ENCODE results near the gene MAPKAPK2. TPM values are rescaled to one million over a fixed set of nuclear protein-coding genes. Genes with fewer than 3 reads are reported as not detected.

Gene MAPKAPK2
- total and polyA plus RNA-seq, 8 donors, result 53.1 to 113 (median 61.8) TPM

GRCh38 chr1:206676499-206676898 is 8.2 kb upstream of the MAPKAPK2 start:
- Histone ChIP-seq H3K9me3 (no peaks in the 10 kb centered on the region), H3K4me3 (no peak overlapping the region), H3K36me3 (no peaks in the 10 kb centered on the region), H3K27me3 (no peaks in the 10 kb centered on the region), H3K27ac (no peak overlapping the region), H3K4me1 (peaks cover 20 to 56% of the 10 kb centered on the region in 2 donors)
- TF ChIP-seq CTCF (IDR thresholded peaks at IDR 0.05), result no peak
- DNase-seq (no peak), ATAC-seq (no peak)
- intact Hi-C loops (cut with DNase I), result no loop called here

GRCh38 chr1:206678490-206678889 is 6.2 kb upstream of the MAPKAPK2 start:
- no peak for ATAC-seq
- Histone ChIP-seq H3K36me3 (no peaks in the 10 kb centered on the region), H3K27ac (no peak overlapping the region), H3K4me1 (peaks cover 13 to 39% of the 10 kb centered on the region in 2 donors), H3K9me3 (no peaks in the 10 kb centered on the region), H3K27me3 (no peaks in the 10 kb centered on the region), H3K4me3 (no peak overlapping the region)
- intact Hi-C loops (cut with DNase I), result no loop called here
- TF ChIP-seq CTCF (IDR thresholded peaks at IDR 0.05), result no peak
- DNase-seq, result no peak

GRCh38 chr1:206679738-206680211 is 4.9 kb upstream of the MAPKAPK2 start:
- ATAC-seq, result peak; percentile 6
- H3K9me3 ChIP-seq, result no peaks in the 10 kb centered on the region
- no peaks in the 10 kb centered on the region for H3K36me3 ChIP-seq
- intact Hi-C loops (cut with DNase I), result no loop called here
- DNase-seq, result no peak
- H3K4me1 ChIP-seq, result peaks cover 6 to 26% of the 10 kb centered on the region in 2 donors
- no peak overlapping the region for H3K4me3 ChIP-seq
- TF ChIP-seq CTCF (IDR thresholded peaks at IDR 0.05), result no peak
- H3K27me3 ChIP-seq, result no peaks in the 10 kb centered on the region
- no peak overlapping the region for H3K27ac ChIP-seq

- no peak for TF ChIP-seq CTCF (IDR thresholded peaks at IDR 0.05)
- DNase-seq, result no peak
- no peaks in the 10 kb centered on the region for H3K9me3 ChIP-seq
- intact Hi-C loops (cut with DNase I), result no loop called here
- no peak for ATAC-seq
- no peak overlapping the region for H3K4me3 ChIP-seq
- peaks cover 3 to 23% of the 10 kb centered on the region in 2 donors for H3K4me1 ChIP-seq
- no peaks in the 10 kb centered on the region for H3K36me3 ChIP-seq
- no peaks in the 10 kb centered on the region for H3K27me3 ChIP-seq
- H3K27ac ChIP-seq, result no peak overlapping the region
Observed at GRCh38 chr1:206680279-206680678, 4.4 kb upstream of the MAPKAPK2 start.

- no peak for ATAC-seq
- Histone ChIP-seq H3K9me3 (no peaks in the 10 kb centered on the region), H3K4me3 (no peak overlapping the region), H3K27me3 (no peaks in the 10 kb centered on the region), H3K27ac (no peak overlapping the region), H3K36me3 (no peaks in the 10 kb centered on the region), H3K4me1 (peaks cover 0 to 17% of the 10 kb centered on the region in 2 donors)
- no peak for TF ChIP-seq CTCF (IDR thresholded peaks at IDR 0.05)
- no peak for DNase-seq
- intact Hi-C loops (cut with DNase I), result no loop called here
Observed at GRCh38 chr1:206681359-206681758, 3.3 kb upstream of the MAPKAPK2 start.
